HepG2 (cell line): ENCODE results near the gene SPG7. TPM values are rescaled to one million over a fixed set of nuclear protein-coding genes. Genes with fewer than 3 reads are reported as not detected.
A peak's percentile ranks its signal among the peaks of the same experiment; 100 is the strongest.

Experiments used
- ATRX ChIP-seq: sonication (generic); formaldehyde crosslinking; IDR thresholded peaks from 2 replicates; pipeline ENCODE4 v1.4.0; 2020; ENCODE audit warnings: missing genetic modification reagents, borderline replicate concordance
- CBFB ChIP-seq: sonication (generic); formaldehyde crosslinking; IDR thresholded peaks from 2 replicates; pipeline ENCODE4 v1.4.0; 2020; ENCODE audit warnings: missing genetic modification reagents
- FOSL2 ChIP-seq: sonication (generic); formaldehyde crosslinking; IDR thresholded peaks from 2 replicates; pipeline ENCODE4 v1.4.0; 2020; ENCODE audit warnings: missing genetic modification reagents
- HDAC1 ChIP-seq: sonication (generic); formaldehyde crosslinking; IDR thresholded peaks from 2 replicates; pipeline ENCODE4 v1.5.1; 2020; ENCODE audit warnings: mild to moderate bottlenecking, missing genetic modification reagents
- HOXA3 ChIP-seq: sonication (generic); formaldehyde crosslinking; IDR thresholded peaks from 2 replicates; pipeline ENCODE4 v1.5.0; 2020; ENCODE audit warnings: missing genetic modification reagents
- KAT8 ChIP-seq: IDR thresholded peaks from 2 replicates; pipeline ENCODE4 v1.6.1; 2016; ENCODE audit warnings: missing genetic modification reagents, missing compliant biosample characterization
- MXI1 ChIP-seq: IDR thresholded peaks from 3 replicates; pipeline ENCODE4 v1.6.1; 2012; ENCODE audit warnings: low read depth, low read length, inconsistent platforms, borderline replicate concordance
- NFATC3 ChIP-seq: sonication (generic); formaldehyde crosslinking; IDR thresholded peaks from 2 replicates; pipeline ENCODE4 v1.5.1; 2020; ENCODE audit warnings: mild to moderate bottlenecking, missing genetic modification reagents
- PPARG ChIP-seq: conservative IDR thresholded peaks from 2 replicates; pipeline ENCODE4 v1.6.1; 2016; ENCODE audit warnings: missing biosample characterization, missing genetic modification reagents
- SMYD3 ChIP-seq: sonication (generic); formaldehyde crosslinking; IDR thresholded peaks from 2 replicates; pipeline ENCODE4 v1.8.1; 2023; ENCODE audit warnings: mild to moderate bottlenecking, missing genetic modification reagents
- TFDP2 ChIP-seq: sonication (generic); formaldehyde crosslinking; IDR thresholded peaks from 2 replicates; pipeline ENCODE4 v1.4.0; 2020; ENCODE audit warnings: missing genetic modification reagents
- THRA ChIP-seq: sonication (generic); formaldehyde crosslinking; IDR thresholded peaks from 2 replicates; pipeline ENCODE4 v1.4.0; 2020; ENCODE audit warnings: missing genetic modification reagents, borderline replicate concordance
- TOE1 ChIP-seq: sonication (generic); formaldehyde crosslinking; IDR thresholded peaks from 2 replicates; pipeline ENCODE4 v1.4.0; 2020; ENCODE audit warnings: mild to moderate bottlenecking, missing genetic modification reagents
- ZC3H13 ChIP-seq: sonication (generic); formaldehyde crosslinking; IDR thresholded peaks from 2 replicates; pipeline ENCODE4 v1.8.1; 2023; ENCODE audit warnings: mild to moderate bottlenecking, missing genetic modification reagents, moderate library complexity
- ZKSCAN8 ChIP-seq: IDR thresholded peaks from 2 replicates; pipeline ENCODE4 v1.6.1; 2016; ENCODE audit warnings: borderline replicate concordance, missing genetic modification reagents, missing compliant biosample characterization
- ZNF543 ChIP-seq: sonication (generic); formaldehyde crosslinking; IDR thresholded peaks from 2 replicates; pipeline ENCODE4 v1.4.0; 2020; ENCODE audit warnings: mild to moderate bottlenecking, missing genetic modification reagents
- ZNF614 ChIP-seq: IDR thresholded peaks from 2 replicates; pipeline ENCODE4 v1.6.1; 2018; ENCODE audit warnings: missing biosample characterization, missing genetic modification reagents, inconsistent platforms, borderline replicate concordance
- ZNF773 ChIP-seq: sonication (generic); formaldehyde crosslinking; IDR thresholded peaks from 2 replicates; pipeline ENCODE4 v1.4.0; 2020; ENCODE audit warnings: missing genetic modification reagents, borderline replicate concordance
- ZNF775 ChIP-seq: sonication (generic); formaldehyde crosslinking; IDR thresholded peaks from 2 replicates; pipeline ENCODE4 v1.4.0; 2020; ENCODE audit warnings: missing genetic modification reagents, mild to moderate bottlenecking, moderate library complexity, borderline replicate concordance
- ZSCAN31 ChIP-seq: sonication (generic); formaldehyde crosslinking; IDR thresholded peaks from 2 replicates; pipeline ENCODE4 v1.5.0; 2020; ENCODE audit warnings: low read depth, mild to moderate bottlenecking, missing genetic modification reagents
- ZSCAN5A ChIP-seq: sonication (generic); formaldehyde crosslinking; IDR thresholded peaks from 2 replicates; pipeline ENCODE4 v1.8.0; 2022; ENCODE audit warnings: mild to moderate bottlenecking, missing genetic modification reagents, borderline replicate concordance
- polyA plus RNA-seq, 8 experiments: library from polyadenylated mRNA; depleted of rRNA in 3 of 8; stranded (reverse) in 7 of 8; unstranded in 1 of 8; fragments of >200 nt; fragmentation: Illumina TruSeq in 4 of 8; extraction: Trizol in 4 of 8; gene quantifications; 2 replicates each; pipeline versions ENCODE4 v1.2.1 to v1.2.3, GENCODE V29; 2011 to 2016; ENCODE audit warnings: low read depth in 4 of 8, missing spikeins in 1 of 8, mixed read lengths in 1 of 8; ENCODE audit not compliant: insufficient read depth in 1 of 8
- total RNA-seq, 5 experiments: library from RNA; depleted of rRNA; stranded (reverse); fragments of >200 nt; fragmentation: Illumina TruSeq; extraction: Trizol; gene quantifications; 2 replicates each; pipeline ENCODE4 v1.2.3, GENCODE V29; 2016; ENCODE audit warnings: low read depth in 1 of 5
- TF ChIP-seq, protein P1 (sequence below): sonication (generic); formaldehyde crosslinking; IDR thresholded peaks from 2 replicates; pipeline ENCODE4 v1.9.0; 2022; ENCODE audit warnings: low read depth, missing genetic modification reagents
- TF ChIP-seq, protein P2 (sequence below): sonication (generic); formaldehyde crosslinking; IDR thresholded peaks from 2 replicates; pipeline ENCODE4 v1.5.1; 2020; ENCODE audit warnings: mild to moderate bottlenecking, moderate library complexity, missing genetic modification reagents

SPG7 gene
- total and polyA plus RNA-seq, 2 of the 13 experiments (the other 11 are each of a cell fraction or from before 2014, with no cell fraction given), result 66.0 to 136 TPM

DNA sequence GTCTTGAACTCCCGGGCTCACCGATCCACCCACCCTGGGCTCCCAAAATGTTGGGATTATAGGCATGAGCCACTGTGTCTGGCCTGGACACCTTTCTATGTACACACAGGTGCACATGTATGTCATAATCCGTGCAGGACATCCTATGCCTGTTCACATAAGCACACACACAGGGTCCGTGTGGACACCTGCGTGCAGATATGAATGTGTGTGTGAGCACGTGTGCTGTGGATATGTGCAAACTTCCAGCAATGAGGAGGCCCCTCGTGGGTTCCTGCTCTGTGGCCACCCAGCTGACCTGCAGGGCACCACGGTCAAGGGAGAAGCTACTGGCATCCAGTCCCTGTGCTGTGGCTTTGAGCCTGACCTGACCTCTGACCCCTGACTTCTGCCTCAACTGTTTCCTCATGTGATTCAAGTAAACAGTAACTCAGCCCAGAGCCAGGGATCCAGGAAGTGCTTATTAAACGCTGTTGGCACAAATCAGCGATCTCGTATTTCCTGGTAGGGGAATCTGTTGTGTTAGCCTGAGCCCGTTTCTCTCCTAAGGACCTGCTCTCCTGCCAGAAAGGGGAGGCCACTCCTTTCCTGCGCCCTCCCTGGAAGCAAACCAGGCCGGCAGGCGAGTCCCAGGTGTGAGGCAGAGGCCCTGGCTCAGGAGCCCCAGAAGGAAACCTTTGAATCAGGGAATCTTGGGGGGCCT is 73.8 kb downstream of the SPG7 start (continued):
- no peak for TF ChIP-seq ZSCAN5A (CRISPR knock-in tag)
- TF ChIP-seq ATRX (CRISPR knock-in tag), result no peak
- no peak for TF ChIP-seq SMYD3 (CRISPR knock-in tag)
- TF ChIP-seq NFATC3 (CRISPR knock-in tag), result no peak
- peak; percentile 70; the same call in 1 of the 2 replicates for TF ChIP-seq THRA (CRISPR knock-in tag)
- no peak for TF ChIP-seq TOE1 (CRISPR knock-in tag)
- TF ChIP-seq HDAC1 (CRISPR knock-in tag), result peak; percentile 74
- 0 out of 3 replicates have a peak, but pooled peaks have one; percentile 30 for TF ChIP-seq MXI1
- TF ChIP-seq HOXA3, result no peak; the same call in 1 of the 2 replicates
- TF ChIP-seq ZKSCAN8 (CRISPR knock-in tag), result no peak
- peak; percentile 55 for TF ChIP-seq FOSL2 (CRISPR knock-in tag)
- no peak for TF ChIP-seq ZC3H13
- peak; percentile 58 for TF ChIP-seq KAT8 (CRISPR knock-in tag)
- TF ChIP-seq, protein P1, sequence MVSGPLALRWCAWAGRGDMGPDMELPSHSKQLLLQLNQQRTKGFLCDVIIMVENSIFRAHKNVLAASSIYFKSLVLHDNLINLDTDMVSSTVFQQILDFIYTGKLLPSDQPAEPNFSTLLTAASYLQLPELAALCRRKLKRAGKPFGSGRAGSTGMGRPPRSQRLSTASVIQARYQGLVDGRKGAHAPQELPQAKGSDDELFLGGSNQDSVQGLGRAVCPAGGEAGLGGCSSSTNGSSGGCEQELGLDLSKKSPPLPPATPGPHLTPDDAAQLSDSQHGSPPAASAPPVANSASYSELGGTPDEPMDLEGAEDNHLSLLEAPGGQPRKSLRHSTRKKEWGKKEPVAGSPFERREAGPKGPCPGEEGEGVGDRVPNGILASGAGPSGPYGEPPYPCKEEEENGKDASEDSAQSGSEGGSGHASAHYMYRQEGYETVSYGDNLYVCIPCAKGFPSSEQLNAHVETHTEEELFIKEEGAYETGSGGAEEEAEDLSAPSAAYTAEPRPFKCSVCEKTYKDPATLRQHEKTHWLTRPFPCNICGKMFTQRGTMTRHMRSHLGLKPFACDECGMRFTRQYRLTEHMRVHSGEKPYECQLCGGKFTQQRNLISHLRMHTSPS (CRISPR knock-in tag), result peak; percentile 81
- 0 out of 2 replicates have a peak, but pooled peaks have one; percentile 5 for TF ChIP-seq ZNF775 (CRISPR knock-in tag)
- no peak for TF ChIP-seq ZNF773 (CRISPR knock-in tag)
- no peak for TF ChIP-seq ZNF543 (CRISPR knock-in tag)
- peak; percentile 25; the same call in 1 of the 2 replicates for TF ChIP-seq ZNF614 (CRISPR knock-in tag)
- TF ChIP-seq, protein P2, sequence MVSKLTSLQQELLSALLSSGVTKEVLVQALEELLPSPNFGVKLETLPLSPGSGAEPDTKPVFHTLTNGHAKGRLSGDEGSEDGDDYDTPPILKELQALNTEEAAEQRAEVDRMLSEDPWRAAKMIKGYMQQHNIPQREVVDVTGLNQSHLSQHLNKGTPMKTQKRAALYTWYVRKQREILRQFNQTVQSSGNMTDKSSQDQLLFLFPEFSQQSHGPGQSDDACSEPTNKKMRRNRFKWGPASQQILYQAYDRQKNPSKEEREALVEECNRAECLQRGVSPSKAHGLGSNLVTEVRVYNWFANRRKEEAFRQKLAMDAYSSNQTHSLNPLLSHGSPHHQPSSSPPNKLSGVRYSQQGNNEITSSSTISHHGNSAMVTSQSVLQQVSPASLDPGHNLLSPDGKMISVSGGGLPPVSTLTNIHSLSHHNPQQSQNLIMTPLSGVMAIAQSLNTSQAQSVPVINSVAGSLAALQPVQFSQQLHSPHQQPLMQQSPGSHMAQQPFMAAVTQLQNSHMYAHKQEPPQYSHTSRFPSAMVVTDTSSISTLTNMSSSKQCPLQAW (CRISPR knock-in tag), result peak; percentile 51; the same call in 1 of the 2 replicates
- 0 out of 2 replicates have a peak, but pooled peaks have one; percentile 22 for TF ChIP-seq PPARG
- 0 out of 2 replicates have a peak, but pooled peaks have one; percentile 24 for TF ChIP-seq CBFB (CRISPR knock-in tag)
- no peak for TF ChIP-seq ZSCAN31 (CRISPR knock-in tag)
- TF ChIP-seq TFDP2 (CRISPR knock-in tag), result no peak
